HG03439 (cell line): ENCODE results near the gene LRIG1.

Experiments used
- ATAC-seq: cut with Tn5 transposase; IDR thresholded peaks from one replicate; pipeline ENCODE4 v1.9.1; 2021; ENCODE audit warnings: mild to moderate bottlenecking, moderate library complexity; ENCODE audit not compliant: unreplicated experiment

Gene LRIG1

DNA sequence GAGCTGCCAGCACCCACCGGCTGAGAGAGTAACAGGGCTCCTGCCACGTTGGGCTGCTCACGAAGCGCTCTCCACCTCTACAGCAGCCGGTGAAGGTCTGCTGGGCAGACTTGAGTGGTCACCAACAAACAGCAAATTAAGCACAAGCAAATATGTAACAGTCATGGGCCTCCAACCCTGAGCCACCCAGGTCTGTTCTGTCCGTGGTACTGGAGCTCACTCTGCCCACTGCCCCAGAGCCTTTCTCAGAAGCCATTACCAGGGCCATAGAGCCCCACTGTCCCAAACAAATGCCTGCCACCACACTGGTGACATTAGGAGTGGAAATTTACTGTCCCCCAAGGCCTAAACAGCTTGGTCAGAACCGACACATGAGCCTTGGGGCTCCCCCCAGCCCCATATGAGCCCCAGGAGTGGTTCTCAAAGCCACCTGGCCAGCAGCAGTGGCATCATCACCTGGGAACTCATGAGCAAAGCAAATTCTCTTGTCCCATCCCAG, 56.6 kb downstream of the LRIG1 start:
- no peak for ATAC-seq

DNA sequence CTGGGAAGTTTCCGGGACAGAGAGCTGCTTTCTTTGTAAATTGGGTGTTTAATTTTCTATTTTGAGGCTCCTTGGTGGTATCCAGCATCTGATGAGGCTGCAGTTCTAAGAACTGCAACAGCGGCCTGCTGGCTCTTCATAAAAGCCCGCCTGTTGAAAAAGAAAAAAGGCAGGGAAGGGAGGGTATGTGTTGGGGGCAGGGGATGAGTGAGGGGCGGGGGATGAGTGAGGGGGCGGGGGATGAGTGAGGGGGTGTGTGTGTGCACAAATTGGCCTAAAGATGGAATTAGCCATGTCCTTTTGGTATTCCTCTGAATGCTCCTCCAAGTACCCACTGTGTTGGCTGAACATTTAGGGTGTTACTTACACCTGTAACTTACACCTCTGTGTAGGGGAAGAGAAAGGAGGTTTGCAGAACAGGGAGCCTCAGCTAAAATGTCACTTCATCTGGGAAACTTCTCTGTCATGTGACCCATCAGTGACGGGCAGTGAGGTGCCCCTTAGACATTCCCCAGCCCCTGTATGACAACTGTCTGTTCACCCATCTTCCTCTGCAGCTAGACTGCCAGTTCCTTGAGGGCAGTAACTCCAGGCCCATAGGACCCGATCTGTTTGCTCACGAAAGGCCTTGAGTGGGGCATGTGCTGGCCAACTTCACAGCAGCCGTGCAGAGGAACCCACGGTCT, 57.6 kb downstream of the LRIG1 start:
- no peak for ATAC-seq

DNA sequence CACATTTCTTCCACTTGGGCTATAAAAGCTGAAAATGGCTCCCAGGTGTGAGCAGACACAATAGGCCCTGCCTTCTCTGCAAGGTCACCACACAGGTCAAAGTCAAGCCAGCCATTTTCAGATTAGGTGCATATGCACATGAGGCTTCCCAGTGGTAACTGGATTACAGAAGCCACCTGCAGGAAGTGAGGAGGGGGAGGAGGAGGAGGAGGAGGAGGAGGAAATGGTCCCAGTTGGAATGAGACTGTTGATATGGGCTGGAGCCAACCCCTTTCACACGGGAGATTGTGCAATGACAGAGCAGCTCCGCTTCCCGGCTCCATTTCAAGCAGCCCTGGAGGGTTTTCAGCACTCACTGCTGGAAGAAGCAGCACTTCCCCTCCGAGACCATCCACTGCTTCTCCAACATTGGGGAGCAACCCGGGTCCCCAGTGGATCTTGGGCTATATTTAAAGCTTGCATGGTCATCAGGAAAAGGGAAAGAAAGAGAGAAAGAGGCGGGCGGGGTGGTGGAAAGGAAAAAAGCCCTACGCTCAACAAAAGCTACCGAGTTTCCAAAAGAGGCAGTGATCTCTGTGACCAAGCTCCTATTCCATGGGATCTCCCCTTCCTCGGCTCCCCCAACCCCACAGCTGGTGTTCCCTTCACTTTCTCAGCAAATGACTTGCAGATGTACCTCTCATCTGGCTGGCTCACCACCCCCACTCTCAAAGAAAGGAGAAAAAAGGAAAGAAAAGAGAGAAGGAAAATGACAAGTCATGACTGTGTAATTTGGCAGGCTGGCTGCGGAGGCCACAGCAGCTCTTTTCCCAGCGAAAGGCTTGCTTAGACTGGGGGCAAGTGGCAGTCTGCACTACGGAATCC, 58.3 kb downstream of the LRIG1 start:
- ATAC-seq: no peak

DNA sequence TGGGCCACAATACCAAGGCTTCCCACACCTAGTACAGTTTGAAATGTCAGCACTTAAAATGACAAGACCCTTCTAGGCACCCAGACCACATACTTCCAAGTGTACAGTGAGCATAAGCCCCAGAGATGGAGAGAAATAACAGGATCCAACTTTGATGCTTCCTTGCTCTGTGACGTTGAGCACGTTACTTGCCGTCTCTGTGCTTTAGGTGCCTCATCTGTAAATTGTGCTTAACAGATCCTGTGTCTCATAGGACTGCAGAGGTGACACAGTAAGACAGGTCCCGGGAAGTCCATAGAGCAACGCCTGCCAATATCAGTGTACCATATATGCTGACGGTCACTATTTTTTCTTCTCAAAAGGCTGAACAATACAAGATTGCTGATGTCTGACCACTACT, 59.1 kb downstream of the LRIG1 start:
- ATAC-seq: no peak

DNA sequence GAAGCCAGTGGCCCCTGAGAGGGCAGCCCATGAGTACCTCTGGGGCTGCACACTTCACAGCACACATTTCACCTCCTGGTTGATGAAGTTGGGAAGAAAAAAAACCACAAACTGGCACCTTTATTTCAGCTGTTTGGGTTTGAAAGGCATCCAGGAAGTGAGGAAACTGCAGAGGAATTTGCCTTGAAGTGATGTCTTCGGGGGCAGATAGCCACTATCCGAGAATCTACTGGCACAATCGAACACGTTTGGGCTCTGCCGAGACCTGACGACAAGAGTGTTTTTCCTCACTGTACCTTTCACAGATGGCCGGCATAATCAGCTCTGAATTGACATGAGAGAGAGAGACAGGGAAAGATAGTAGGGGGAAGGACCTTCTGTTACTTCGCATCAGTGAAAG, 59.7 kb downstream of the LRIG1 start:
- no peak for ATAC-seq

DNA sequence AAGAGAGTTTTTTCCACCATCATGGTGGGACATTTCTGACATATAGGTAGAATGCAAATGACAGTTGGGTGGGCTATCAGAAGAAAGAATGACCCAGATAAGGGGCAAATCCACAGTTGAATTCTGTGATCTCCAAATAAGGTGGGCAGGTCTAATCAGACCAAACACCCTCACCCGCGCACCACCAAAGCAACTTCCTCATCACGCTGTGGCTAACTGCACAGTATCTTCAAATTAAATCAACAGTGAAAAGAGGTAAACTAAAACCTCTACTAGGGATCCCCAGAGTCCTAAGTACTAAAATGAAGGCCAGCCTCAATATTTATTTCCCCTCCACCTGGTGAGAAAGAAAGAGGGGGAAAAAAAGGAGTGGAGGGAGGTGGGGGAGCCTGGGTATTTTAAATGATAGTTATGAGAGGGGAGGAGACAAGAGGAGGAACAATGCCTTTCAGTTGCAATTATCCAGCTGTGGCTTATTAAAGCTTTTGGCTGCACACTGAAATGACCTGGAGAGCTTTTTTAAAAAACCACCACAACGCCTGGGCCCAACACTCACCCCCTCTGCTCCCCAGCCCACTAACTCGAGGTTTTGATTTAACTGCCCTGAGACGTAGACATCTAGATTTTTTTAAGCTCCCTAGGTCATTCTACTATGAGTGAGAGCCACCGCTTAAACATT, 61.0 kb downstream of the LRIG1 start:
- ATAC-seq: no peak

DNA sequence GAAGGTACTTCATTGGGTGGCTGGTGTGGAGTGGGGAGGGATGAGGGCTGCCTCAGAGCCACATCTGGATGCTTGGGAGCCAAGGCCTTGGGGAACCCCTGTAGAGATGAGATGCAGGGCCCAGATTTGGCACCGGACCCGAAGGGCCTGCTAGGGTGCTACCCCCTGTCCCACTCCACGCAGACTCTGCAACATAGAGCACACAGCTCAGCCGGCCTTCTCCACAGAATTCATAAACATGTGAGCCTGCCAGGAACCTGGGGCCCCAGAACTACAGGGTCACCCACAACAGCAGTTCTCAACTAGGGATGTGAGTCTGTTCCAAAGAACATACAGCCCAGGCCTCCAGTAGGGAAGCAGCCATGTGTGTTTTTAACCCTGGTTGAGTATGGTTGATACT, 62.8 kb downstream of the LRIG1 start:
- no peak for ATAC-seq

DNA sequence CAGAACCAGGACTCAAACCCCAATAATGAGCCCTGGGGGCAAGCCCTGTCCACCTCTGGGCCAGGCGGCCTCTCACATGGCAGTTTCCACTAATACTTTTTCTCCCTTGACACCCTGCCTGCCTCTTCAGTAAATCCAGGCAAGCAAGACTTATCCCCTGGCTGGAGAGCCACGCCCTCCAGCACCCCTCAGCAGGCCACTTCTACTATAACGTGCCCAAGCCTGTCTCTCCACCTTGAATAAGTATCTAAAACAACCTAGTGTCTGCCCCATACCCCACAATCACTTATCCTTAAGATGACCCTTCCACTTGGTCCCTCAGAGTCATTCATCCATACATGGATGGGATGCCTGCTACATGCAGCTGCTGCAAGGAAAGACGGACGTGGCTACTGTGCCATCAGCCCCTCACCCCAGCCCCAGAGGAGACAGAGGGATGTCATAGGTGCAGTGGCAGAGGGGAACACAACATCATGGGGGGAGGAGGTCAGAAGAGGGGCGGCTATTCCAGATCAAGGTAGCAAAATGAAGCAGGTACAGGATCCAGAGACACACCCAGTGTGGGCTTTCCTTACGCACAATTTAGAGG, 63.4 kb downstream of the LRIG1 start:
- no peak for ATAC-seq

DNA sequence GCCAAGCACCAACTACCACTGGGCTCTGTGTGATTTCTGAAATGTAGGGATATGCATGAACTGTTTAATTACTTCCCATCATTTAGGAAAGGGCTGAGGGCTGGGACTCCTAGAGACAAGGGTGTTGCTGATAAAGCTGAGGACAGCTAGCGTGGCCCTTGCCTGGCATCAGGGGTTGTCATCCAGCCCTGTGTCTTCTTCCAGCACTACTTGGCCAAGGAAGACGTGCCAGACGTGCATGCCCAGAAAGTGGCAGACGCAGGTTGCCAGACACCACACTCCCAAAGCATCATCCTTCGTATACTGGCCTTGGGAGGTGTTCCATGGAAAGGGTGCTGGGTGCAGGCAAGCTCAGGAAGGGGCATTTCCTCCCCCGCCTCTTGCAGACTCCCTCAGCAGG, 64.8 kb downstream of the LRIG1 start:
- no peak for ATAC-seq

DNA sequence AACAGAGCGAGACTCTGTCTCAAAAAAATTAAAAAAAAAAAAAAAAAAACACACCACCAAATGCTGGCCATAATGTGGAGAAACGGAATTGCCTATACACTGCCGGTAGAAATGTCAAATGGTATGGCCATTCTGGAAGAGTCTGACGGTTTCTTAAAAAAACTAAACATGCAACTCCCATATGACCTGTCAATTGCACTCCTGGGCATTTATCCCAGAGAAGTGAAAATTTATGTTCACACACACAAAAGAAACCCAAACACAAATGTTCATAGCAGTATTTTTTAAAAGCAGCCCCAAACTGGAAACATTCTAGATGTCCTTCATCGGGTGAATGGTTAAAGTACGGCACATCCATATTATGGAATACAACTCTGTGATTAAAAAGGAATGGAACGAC, 66.1 kb downstream of the LRIG1 start:
- no peak for ATAC-seq

DNA sequence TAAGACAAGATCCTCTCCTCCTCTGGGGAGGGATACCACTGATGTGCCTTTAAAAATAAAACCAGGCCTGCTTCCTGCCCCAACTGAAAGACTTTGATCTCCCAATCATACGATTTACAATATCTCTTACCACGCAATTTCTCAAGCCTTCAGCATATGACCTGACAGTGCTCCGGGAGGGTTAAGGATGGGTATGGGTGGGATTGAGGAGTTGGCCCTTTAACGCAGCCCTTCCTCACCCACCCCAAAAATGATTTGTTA, 67.4 kb downstream of the LRIG1 start:
- ATAC-seq: no peak

DNA sequence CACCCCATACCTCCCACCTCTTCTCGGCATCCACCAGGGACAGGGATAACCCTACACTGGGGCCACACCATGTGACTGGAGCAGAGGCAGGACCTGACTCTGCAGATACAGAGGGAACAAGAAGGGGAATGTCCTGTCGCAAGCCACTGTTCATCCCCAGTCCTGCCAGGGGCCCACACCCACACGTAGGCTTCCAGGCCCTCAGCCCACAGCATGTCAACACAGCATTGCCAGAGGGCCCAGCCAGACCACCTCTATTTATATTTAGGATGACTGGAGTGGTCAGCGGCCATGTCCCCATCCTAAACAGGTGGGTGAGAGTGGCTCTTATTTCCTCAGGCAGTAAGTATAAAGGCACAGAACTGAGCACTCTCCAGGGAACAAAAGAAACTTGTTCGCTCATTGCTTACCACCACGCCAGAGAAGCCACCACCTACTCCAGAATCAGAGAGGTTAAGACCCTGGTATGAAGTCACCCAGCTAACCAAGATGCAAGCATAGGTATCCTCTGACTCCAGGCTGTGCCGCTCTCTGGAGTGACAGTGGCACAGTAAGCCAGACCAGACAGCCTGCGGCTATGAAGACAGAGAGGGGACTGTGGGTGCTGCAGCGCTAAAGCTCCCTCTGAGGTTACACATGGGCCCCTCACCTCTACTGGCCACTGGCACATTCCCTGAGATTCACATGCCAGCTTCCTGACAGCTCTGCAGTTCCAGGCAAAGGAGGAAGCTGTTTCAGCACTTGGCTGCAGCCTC, 67.9 kb downstream of the LRIG1 start:
- ATAC-seq: no peak

DNA sequence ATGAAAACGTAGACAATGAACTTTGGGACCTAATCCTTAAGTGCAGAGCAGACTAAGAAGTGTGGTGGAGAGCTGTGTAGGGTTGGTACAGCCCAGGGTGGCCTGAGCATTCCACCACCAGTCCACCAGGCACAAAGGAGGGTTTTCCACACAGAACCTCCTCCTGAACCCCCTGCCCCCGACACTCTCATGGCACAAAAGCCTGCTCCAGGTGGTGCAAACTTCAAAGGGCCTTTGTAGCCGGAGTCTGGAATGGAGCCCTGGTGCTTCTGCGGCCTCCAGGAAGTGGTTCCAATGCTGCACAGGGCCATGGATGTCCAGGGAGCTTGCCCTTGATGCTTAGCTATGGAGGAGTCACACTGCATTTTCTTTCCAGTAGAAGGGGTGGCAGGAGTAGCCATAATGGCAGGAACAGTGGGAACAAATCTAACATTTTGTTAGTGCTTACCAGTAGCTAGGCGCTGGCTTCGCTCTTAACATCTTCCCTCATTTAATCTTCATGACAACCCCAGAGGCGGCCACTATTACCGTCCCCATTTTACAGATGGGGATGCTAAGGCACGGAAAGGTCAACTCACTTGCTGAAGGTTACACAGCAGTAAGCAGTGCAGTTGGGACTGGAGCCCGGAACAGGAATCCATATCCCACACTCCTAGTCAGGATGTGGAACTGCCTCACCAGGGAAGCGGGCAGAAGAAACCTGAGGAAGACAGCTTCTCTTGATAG, 68.6 kb downstream of the LRIG1 start:
- ATAC-seq: no peak

DNA sequence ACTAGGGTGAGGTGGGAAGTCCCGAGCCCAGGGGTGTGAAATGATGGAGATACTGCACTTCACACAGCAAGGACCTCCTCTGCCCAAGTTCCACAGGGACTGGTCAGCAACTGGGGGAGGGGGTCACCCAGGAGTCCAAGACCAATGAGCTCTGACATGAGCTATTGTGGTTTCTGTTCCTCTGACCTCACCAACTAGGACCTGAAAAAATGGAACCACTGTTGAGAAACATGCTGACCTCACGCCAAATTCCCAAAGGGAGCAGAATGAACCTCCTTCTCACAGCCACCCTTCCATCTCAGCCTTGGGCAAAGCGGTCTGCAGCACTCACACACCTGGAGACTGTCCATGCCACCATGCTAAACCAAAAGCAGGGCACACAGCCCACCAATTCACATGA, 69.3 kb downstream of the LRIG1 start:
- ATAC-seq: no peak

DNA sequence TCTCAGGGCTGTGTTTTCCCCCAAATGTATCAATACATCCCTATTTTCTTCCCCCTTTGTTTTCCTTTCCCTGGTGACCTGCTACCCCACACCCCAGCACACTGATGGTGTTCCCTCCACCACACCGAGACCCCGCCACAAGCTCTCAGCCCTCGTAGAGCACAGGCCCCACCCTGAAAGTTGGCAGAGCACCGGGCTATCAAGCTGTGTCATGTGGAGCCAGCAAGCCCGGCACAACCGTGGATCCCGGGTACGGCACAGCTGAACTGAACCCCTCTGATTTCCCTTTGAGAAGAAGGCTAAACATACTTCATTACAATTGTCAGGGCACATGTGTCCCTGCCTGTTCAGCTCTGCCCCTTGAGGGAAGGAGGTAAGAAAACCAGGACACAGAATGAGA, 69.9 kb downstream of the LRIG1 start:
- no peak for ATAC-seq

DNA sequence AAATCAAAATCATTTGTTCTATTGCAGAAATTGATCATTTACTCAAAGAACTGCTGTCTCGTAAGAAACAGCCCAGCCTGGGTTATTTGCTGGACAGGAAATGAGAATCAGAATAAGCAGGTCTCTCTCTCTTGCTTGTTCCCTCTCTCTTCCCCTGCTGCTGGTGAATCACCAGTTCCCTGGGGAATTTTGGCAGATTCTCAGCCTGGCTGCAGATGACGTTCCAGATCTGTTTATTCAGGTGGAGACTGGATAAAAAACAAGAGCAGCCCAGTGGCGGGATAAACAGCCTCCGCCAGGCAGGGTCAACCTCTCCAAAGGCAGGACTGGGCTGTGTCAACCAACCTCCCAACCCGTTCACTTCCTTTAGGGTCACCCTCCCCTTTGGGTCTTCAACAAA, 72.1 kb downstream of the LRIG1 start:
- ATAC-seq: no peak

DNA sequence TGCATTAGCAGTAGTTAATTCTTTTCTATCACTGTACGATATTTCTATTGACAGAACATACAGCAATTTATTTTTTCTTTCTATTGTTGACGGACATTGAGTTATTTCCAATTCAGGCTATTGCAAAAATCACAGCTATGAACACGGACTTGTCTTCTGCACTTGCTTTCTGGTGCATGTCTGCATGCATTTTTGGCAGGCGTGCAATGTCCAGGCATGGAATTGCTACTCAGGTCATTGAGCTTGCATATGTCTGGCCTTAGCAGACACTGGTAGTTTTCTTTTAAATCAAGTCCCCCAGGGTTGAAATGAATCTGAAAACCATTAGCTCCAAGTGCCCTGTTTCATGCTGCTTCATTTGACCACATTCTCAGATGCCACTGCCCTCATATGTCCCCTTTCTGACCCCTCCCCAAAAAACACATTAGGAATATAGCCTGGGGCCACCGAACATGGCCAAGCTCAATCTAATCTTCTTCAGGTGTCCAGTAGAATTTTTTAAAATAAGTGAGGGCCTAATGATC, 72.8 kb downstream of the LRIG1 start:
- ATAC-seq: no peak

DNA sequence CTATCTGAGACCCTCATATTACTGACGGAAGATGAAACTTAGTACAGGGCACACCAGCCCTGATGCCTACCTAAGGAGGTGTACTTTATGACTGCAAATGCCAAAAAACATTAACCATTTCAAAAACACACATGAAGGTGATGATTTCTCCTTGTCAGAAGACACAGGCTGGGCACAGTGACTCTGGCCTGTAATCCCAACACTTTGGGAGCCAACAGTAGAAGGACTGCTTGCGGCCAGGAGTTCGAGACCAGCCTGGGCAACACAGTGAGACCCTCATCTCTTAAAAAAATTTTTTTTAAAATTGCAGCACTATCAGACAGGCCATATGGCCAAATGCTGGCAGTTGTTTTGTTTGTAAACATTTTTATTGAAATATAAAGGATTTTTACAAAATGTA, 73.5 kb downstream of the LRIG1 start:
- no peak for ATAC-seq

DNA sequence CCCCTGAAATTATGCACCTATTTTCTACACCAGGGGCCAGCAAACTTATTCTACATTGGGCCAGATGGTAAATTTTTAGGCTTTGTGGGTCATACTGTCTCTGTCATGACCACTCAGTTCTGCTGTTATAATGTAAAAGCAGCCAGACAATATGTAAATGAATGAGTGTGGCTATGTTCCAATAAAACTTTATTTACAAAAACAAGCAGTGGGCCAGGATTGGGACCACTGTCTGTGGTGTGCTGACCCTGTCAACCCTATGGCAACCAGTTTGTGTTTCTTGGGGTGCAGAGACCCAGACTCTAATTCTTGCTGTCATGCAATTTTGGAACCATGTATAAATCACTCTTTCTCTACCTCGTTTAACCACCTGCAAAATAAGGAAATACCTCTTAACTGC, 74.7 kb downstream of the LRIG1 start:
- ATAC-seq: no peak

DNA sequence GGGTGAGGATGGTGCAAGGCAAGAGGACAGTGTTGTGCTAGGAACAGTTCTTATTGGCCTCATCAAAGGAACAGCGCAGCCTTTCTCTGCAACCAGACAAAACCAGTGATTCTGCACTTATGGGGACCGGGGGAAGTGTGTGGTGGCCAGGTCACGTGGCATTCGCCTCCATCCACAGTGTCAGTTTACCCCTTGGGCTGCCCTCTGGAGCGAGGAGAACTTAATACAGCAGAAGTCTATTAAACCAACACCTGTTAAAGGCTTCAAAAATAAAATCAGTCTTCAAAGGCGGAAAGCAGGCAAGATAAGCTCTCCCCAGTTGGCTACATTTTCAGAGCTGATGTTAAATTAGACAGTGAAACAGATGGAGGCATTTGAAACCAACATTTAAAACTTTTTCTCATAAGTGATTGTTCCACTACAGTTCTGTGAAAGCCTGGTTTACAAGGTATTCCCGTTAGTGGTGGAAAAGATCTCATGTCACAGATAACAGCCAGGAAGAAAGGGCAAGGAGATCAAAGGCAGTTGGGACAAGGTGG, 75.2 kb downstream of the LRIG1 start:
- ATAC-seq: no peak
